ENCODE measurements around the gene PHLPP2.

DNA sequence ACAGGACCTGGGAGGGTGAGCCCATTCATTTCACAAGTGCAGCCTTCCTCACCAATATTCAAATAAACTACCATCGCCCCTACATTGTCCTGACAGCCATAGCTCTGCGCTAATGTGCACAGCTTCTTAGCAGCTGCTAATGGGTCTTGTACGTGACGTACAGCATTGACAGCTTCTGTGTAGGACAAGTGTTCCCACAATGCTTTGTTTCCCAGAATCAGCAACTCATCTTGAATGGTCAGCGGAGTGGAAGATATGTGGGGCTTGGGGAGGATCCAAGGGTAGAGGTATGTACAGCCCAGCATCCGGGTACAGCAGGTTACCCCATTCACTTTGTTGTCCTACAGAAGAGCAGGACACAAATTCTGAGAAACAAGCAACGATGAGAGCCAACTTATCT lies 74.8 kb downstream of the PHLPP2 start:
- no peak for TF ChIP-seq ZFP30 (CRISPR knock-in tag; IDR thresholded peaks at IDR 0.05)
- TF ChIP-seq, protein P1, sequence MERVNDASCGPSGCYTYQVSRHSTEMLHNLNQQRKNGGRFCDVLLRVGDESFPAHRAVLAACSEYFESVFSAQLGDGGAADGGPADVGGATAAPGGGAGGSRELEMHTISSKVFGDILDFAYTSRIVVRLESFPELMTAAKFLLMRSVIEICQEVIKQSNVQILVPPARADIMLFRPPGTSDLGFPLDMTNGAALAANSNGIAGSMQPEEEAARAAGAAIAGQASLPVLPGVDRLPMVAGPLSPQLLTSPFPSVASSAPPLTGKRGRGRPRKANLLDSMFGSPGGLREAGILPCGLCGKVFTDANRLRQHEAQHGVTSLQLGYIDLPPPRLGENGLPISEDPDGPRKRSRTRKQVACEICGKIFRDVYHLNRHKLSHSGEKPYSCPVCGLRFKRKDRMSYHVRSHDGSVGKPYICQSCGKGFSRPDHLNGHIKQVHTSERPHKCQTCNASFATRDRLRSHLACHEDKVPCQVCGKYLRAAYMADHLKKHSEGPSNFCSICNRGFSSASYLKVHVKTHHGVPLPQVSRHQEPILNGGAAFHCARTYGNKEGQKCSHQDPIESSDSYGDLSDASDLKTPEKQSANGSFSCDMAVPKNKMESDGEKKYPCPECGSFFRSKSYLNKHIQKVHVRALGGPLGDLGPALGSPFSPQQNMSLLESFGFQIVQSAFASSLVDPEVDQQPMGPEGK (CRISPR knock-in tag; IDR thresholded peaks at IDR 0.05; ENCODE audit: borderline replicate concordance): no peak
- no peak for TF ChIP-seq CSDC2 (CRISPR knock-in tag; IDR thresholded peaks at IDR 0.05)
- no peak for TF ChIP-seq OSR1 (CRISPR knock-in tag; IDR thresholded peaks at IDR 0.05)
- TF ChIP-seq RARB (CRISPR knock-in tag; IDR thresholded peaks at IDR 0.05): no peak
- TF ChIP-seq, protein P2, sequence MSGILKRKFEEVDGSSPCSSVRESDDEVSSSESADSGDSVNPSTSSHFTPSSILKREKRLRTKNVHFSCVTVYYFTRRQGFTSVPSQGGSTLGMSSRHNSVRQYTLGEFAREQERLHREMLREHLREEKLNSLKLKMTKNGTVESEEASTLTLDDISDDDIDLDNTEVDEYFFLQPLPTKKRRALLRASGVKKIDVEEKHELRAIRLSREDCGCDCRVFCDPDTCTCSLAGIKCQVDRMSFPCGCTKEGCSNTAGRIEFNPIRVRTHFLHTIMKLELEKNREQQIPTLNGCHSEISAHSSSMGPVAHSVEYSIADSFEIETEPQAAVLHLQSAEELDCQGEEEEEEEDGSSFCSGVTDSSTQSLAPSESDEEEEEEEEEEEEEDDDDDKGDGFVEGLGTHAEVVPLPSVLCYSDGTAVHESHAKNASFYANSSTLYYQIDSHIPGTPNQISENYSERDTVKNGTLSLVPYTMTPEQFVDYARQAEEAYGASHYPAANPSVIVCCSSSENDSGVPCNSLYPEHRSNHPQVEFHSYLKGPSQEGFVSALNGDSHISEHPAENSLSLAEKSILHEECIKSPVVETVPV (CRISPR knock-in tag; IDR thresholded peaks at IDR 0.05): no peak
- TF ChIP-seq GLIS3 (CRISPR knock-in tag; IDR thresholded peaks at IDR 0.05): no peak
- no peak for TF ChIP-seq ARNTL (CRISPR knock-in tag; IDR thresholded peaks at IDR 0.05; ENCODE audit: borderline replicate concordance, low read depth)
- TF ChIP-seq ZFP3 (CRISPR knock-in tag; IDR thresholded peaks at IDR 0.05): no peak
- no peak for TF ChIP-seq SNAI2 (CRISPR knock-in tag; IDR thresholded peaks at IDR 0.05)
- no peak for TF ChIP-seq BACH2 (CRISPR knock-in tag; IDR thresholded peaks at IDR 0.05; ENCODE audit: borderline replicate concordance)
- TF ChIP-seq PPARA (CRISPR knock-in tag; IDR thresholded peaks at IDR 0.05; ENCODE audit: borderline replicate concordance): no peak
